Central memory CD4-positive, alpha-beta T cell (primary cell): ENCODE results near the gene HLA-DPB1.
"Not testable (repeated sequence)": the region's sequence is repeated elsewhere in the genome, so short reads cannot be mapped to it uniquely, and the experiment has no call there.

Experiments used
- DNase-seq: peaks from one replicate; pipeline ENCODE4 v3.0.0; 2022
- total RNA-seq, 3 experiments: gene quantifications; one replicate each; lab custom pipeline; 2026; lab: John Stamatoyannopoulos, UW

The HLA-DPB1 gene
- 0.81 to 12.0 (median 10.0) reads per million in 3 experiments for total RNA-seq

- peak; percentile 57 for DNase-seq
These were observed at the start of gene HLA-DPB1 for GRCh38 chr6:33075568-33076405. Gene HLA-DPB1, plus strand, starts transcription at chr6:33075990. Its CDS starts 52 bp downstream, at chr6:33076042.

- no peak for DNase-seq
These were observed 47.5 kb upstream of the HLA-DPB1 start for GRCh38 chr6:33028220-33028849.

- DNase-seq: no peak
These were observed 46.2 kb upstream of the HLA-DPB1 start for GRCh38 chr6:33029328-33030184.

- no peak for DNase-seq
These were observed 45.5 kb upstream of the HLA-DPB1 start for GRCh38 chr6:33030245-33030644.

GRCh38 chr6:33034554-33034953 is 41.2 kb upstream of the HLA-DPB1 start:
- DNase-seq: no peak

GRCh38 chr6:33036535-33036934 is 39.3 kb upstream of the HLA-DPB1 start:
- DNase-seq: no peak

- DNase-seq: no peak
These were observed 35.6 kb upstream of the HLA-DPB1 start for GRCh38 chr6:33040157-33040556.

GRCh38 chr6:33049323-33050013 is 26.3 kb upstream of the HLA-DPB1 start:
- DNase-seq: no peak

- DNase-seq: no peak
These were observed 25.6 kb upstream of the HLA-DPB1 start for GRCh38 chr6:33050014-33050810.

- DNase-seq: no peak
These were observed 23.2 kb upstream of the HLA-DPB1 start for GRCh38 chr6:33052627-33053026.

- DNase-seq: no peak
These were observed 22.6 kb upstream of the HLA-DPB1 start for GRCh38 chr6:33053230-33053629.

GRCh38 chr6:33057222-33058150 is 18.3 kb upstream of the HLA-DPB1 start:
- DNase-seq: no peak

GRCh38 chr6:33061987-33062386 is 13.8 kb upstream of the HLA-DPB1 start:
- no peak for DNase-seq

- DNase-seq: not testable (repeated sequence)
These were observed 12.4 kb upstream of the HLA-DPB1 start for GRCh38 chr6:33063435-33063834.

GRCh38 chr6:33064723-33065122 is 11.1 kb upstream of the HLA-DPB1 start:
- no peak for DNase-seq

- no peak for DNase-seq
These were observed 10.5 kb upstream of the HLA-DPB1 start for GRCh38 chr6:33065312-33065711.

GRCh38 chr6:33066917-33067521 is 8.8 kb upstream of the HLA-DPB1 start:
- no peak for DNase-seq

GRCh38 chr6:33069021-33069738 is 6.6 kb upstream of the HLA-DPB1 start:
- no peak for DNase-seq

- DNase-seq: no peak
These were observed 4.9 kb upstream of the HLA-DPB1 start for GRCh38 chr6:33070909-33071308.
